Breast epithelium (tissue), 3 donors: ENCODE data around the gene CLHC1.

Source experiments
- POLR2A ChIP-seq: fragments of 450-650 bp; IDR thresholded peaks from one replicate; pipeline ENCODE4 v1.6.1; 2016; ENCODE audit warnings: antibody characterized with exemption, mild to moderate bottlenecking, moderate library complexity
- TF ChIP-seq, protein P1 (sequence below), 3 donors: fragments of 450-650 bp; IDR thresholded peaks; one replicate each; pipeline ENCODE4 v1.5.1; 2016 to 2017; ENCODE audit warnings: antibody characterized with exemption in 3 of 3, mild to moderate bottlenecking in 3 of 3, moderate library complexity in 3 of 3

DNA sequence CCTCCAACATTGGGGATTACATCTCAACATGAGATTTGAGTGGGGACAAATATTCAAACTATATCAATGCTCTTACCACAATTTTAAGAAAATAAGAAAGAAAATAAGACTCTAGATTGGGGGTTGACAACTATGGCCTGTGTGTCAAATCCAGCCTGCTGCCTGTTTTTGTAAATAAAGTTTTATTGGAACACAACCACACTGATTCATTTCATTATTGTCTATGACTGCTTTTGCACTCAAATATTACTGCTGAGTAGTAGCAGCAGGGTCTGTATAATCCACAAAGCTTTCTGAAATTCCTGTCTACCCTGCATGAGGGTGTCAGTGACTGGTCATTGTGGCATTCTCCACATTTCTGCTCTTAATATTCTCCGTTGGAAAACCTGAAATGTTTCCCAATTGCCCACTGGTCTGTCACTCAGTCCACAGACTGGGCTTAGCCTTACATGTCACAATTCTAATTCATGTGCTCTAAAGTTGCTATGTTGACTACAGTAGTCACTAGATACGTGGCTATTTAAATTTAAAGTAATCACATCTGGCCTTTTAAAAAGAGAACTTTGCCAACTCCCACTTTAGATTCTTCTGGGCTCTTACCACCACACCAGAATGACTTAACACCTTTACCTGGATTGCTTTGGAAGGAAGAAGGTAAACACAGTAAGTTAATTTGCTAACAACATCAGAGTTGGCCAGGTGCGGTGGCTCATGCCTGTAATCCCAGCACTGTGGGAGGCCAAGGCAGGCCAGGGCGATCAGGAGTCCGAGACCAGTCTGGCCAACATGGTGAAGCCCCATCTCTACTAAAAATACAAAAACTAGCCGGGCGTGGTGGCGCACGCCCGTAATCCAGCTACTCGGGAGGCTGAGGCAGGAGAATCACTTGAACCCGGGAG is 86.9 kb downstream of the CLHC1 start:
- TF ChIP-seq, protein P1, sequence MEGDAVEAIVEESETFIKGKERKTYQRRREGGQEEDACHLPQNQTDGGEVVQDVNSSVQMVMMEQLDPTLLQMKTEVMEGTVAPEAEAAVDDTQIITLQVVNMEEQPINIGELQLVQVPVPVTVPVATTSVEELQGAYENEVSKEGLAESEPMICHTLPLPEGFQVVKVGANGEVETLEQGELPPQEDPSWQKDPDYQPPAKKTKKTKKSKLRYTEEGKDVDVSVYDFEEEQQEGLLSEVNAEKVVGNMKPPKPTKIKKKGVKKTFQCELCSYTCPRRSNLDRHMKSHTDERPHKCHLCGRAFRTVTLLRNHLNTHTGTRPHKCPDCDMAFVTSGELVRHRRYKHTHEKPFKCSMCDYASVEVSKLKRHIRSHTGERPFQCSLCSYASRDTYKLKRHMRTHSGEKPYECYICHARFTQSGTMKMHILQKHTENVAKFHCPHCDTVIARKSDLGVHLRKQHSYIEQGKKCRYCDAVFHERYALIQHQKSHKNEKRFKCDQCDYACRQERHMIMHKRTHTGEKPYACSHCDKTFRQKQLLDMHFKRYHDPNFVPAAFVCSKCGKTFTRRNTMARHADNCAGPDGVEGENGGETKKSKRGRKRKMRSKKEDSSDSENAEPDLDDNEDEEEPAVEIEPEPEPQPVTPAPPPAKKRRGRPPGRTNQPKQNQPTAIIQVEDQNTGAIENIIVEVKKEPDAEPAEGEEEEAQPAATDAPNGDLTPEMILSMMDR (IDR thresholded peaks at IDR 0.05): no peak
- TF ChIP-seq POLR2A: no peak
